SH-SY5Y (cell line): Measurements from ENCODE around the gene SH2D1A.

ENCODE experiments used
- GATA2 ChIP-seq: IDR thresholded peaks from 2 replicates; pipeline ENCODE4 v1.6.1; 2011; ENCODE audit warnings: mild to moderate bottlenecking, low read depth, low read length
- GATA3 ChIP-seq: IDR thresholded peaks from 2 replicates; pipeline ENCODE4 v1.6.1; 2011; ENCODE audit warnings: low read depth, mild to moderate bottlenecking, low read length, moderate library complexity

The SH2D1A gene

DNA sequence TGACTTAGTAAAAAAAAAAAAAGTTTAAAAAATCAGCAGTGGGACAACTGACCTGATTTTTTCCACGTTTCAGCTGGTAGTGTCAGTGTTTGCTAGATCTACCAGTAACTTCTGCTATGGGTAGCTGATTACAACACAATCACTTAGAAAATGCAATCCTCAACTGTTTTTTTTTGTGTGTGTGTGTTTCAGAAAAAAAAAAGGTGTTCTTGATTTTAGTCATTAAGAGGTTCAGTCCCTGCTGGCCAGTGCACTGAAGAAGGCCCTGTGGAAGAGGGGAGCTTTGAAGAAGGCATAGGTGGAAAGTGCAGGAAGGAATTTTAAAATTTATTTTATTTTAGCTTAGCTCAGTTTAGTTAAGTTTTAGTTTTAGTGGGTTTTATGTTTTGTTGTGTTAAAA, 46.9 kb downstream of the SH2D1A start:
- TF ChIP-seq GATA2 = no peak
- no peak for TF ChIP-seq GATA3

DNA sequence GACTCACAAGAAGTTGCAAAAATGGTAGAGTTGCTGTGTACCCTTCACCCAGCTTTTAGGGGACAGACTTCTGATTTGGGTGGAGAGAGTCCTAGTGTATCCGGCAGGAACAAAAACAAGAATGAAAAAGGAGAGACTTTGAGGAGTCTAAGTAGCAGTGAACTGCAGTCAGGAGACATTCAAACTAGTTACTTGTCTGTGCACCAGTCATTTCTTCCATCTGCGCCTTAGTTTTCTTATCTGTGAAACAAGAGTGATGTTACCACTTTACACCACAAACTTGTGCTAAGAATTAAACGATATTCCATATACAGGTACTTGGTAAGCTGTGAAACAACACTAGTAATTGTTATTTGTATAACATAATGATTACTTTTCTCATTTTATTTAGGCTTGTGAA, 47.3 kb downstream of the SH2D1A start:
- TF ChIP-seq GATA2 = no peak

DNA sequence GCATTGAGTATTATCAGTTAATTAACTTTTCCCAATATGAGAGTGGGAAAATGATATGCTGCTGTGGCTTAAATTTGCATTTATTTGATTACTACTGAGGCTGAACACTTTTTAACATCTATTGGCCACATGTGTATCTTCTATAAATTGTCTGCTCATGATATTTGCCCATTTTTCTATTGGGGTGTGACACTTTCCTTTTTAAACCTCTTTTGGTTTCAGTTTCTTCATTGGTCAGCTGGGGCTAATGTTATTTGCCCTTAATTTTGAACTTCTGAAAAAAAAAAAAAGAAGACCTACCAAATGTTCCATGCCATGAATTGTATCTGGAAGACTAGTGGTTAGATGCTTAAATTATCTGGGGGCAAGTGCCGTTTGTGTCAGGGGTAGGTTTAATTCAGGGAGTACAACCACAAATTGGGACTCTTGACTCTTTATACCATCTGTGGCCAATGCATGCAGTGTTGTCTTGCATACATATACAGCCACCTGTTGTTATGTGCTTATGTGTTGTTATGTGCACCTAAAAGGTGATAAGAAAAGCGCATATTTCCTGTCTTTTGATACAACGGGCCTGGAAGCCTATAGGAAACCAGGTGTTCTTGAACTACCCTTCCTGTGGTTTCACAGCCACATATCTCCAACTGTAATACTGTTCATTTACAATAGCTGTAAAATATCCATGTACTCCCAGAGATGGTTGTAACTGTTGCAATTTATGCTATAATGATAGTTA, 49.0 kb downstream of the SH2D1A start:
- no peak for TF ChIP-seq GATA3
- no peak for TF ChIP-seq GATA2

DNA sequence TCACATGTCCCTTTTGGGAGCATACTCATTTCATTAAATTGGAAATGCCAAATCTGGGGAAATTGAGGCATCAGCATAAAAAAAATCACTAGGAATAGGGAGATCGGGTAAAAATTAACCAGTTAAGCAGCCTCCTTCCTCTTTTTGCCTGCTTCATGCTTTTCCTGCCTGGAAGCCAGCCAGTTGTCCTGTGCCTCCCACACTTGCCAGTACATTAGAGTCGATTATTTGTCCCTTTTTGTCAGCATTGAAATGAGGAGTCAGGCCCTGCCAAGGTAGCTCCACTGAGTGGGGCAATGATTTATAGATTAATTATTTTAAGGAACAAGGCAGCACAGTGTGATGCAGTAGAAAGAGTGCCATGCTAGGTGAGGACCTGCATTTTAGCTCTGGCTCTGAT, 55.3 kb downstream of the SH2D1A start:
- TF ChIP-seq GATA3 = no peak
- TF ChIP-seq GATA2 = no peak

DNA sequence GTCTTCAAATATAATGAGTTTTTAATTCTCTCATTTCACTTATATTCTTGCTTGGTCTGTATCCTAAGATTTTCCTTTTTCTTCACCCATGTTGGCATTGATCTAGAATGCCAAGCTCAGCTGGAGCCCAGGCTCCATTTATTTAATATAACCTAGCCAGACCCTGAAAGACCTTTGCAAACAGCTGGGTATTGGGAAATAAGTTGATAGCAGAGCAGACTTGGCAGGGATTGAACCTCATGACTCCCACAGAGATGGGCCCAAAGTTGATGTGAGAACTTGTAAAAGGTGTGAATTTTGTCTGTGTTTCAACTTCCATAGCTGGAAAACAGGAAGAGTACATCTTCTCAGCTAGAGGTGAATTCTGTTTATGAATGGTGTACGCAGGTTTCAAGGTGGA, 59.5 kb downstream of the SH2D1A start:
- TF ChIP-seq GATA3 (no peak), GATA2 (no peak)

DNA sequence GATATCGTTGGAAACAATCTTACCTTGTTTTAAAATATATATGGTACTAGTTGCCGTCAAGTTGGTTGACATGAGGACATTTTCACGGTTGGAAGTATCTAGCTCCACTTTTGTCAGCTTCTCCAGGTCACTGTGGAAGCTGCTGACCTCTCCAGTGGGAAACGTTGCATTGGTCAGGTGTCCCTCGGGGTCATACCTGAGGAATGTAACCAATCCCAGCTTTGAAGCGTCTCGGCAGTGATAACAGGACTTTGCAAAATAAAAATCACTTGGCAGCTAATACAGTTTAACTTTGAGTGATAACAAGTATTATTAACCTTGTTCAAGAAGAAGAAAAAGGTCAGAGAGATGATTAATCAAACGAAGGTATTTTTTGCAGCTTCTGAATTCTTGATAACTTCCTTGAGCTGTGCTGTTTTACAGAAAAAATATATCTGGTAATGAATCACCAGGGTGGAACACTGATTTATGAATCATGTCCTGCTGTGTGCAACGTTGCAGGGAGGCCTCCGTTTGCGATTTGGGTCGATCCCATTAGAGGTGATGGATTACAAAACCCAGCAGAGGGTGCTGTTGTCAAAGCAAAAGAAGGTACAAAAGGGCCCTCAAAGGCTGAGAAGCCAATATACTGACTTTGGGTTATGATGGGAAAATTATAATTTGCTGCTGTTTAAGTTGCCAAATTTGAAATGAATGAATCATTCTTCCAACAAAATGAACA, 60.1 kb downstream of the SH2D1A start:
- TF ChIP-seq GATA3 (no peak), GATA2 (no peak)

DNA sequence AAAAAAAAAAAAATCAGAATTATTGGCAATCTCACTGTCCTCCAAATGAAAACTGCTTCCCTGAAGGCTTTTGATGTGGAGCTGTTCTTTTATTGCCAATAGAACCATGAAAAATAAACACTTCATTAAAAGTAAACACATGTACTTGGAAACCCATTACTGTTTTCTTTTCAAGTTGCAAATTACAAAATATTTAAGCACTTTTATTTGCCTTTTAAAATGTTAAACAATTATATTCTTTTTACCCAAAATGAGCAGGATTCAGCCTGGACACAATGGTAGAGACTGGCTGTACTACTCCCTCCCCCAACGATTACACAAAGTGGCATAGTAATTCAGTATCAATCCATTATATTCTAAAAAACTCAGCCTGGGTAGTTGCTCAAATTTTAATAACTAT, 60.9 kb downstream of the SH2D1A start:
- TF ChIP-seq GATA2 = no peak
- TF ChIP-seq GATA3 = no peak

DNA sequence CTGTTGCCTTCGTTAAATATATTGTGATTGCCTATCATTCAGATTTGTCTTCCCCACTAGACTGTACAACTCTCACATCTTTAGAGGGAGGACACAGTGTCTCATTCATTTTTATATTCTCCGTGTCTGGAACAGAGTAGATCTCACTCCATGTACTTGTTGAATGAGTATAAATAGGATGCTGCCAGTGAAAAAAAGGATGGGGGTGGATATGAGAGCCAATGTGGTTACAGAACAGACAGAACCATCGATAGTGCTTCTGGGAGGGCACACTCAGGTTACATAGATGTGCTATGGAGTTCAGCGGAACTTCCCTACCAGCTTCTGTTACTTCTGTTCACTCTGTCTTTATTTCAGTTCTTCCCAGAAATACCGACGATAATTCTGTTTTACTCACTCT, 66.9 kb downstream of the SH2D1A start:
- TF ChIP-seq GATA3 = no peak
- no peak for TF ChIP-seq GATA2

DNA sequence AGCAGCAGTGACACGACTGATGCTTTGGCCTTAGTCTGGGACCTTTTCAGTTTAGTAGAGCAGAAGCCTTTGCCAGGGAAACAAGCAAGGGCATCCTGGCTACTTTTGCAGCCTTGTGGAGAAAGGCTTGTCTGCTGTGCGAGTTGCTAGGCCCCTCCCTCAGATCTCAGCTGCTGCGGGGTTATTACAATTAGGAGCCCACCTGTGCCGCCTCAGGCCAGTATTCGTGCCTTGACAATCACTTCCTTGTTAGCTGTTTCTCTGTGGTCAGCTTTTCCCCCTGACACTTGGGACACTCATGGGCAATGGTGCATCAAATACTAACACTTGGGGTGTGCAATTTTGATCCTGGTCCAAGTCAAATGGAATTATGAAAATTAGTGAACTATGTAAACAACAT, 67.9 kb downstream of the SH2D1A start:
- TF ChIP-seq GATA2 = no peak
- TF ChIP-seq GATA3 = no peak

DNA sequence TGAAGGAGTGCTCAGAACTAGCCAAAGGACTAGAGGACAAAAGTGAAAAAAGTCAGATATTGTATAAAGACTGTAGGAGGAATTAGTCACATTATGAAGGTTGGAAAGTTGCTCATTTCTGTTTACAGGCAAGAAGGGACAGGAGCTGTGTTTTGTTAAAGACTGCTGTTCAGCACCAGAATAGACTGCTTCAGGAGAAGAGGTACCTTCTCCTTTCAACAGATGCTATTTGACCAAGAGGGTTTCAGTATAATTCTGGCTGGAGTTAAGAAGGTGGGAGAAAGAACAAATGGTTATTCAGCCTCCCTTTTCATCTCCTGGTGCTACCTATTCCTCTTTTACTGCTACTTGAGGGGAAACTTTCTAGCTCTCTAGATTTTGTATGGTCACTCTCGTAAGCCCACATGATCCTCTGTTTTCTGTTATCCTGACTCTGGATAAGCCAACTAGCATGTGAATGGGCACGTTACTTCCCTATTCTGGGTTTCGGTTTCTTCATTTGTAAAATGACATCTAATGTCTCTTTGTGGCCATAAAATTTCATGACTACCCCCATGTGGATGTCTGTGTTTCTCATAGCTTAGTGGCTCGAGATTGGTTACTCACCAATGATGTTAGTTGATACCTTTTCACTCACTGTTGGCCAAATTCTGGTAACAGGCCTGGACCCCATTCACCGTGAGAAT, 68.9 kb downstream of the SH2D1A start:
- no peak for TF ChIP-seq GATA2
- TF ChIP-seq GATA3 = no peak

DNA sequence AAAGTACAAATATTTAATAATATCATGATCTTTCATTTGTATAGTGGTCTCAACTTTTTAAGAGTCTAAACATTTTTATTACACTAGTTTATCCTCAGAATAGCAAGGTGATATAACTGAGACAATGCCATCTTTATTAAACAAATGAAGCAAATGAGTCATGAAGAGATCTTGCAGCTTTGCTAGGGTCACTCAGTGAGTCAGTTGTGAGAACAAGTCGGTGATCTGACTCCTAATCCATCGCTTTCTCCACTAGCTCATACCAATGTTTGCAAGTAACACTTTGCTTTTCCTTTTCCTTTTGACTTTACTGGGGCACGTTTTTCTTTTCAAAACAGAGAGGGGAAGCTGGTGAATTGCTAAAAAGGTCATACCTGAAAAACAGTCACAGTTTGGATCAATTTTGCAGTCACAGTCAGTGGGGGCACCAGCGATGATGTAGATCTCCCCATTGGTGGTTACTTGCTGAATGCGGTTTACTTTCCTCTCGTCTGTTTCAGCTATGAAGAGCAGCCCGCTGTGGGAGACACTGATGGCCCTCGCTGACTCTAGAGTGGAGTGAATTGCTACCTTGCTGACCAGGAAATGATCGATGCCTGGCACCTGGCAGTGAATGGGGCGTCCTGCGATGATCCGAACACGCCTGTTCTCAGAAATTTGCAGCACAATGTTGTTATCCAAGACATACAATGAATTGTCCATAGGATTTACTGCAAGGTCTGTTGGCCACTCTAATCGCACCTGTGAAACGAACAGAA, 75.7 kb downstream of the SH2D1A start:
- TF ChIP-seq GATA2 (no peak), GATA3 (no peak)
